ENCODE measurements around the gene MON1A.
A peak's percentile ranks its signal among the peaks of the same experiment; 100 is the strongest.

Gene MON1A

GRCh38 chr3:49876567-49876966 lies 53.0 kb downstream of the MON1A start:
- DNase-seq (ENCODE audit: low read depth in 1 of 2, low spot score in 1 of 2): no peak
- no peak overlapping the region for H3K4me3 ChIP-seq (replicated peaks; ENCODE audit: insufficient read depth, low read length)
- no peak for TF ChIP-seq REST (IDR thresholded peaks at IDR 0.05; ENCODE audit: insufficient replicate concordance, low read depth)
- TF ChIP-seq CTCF (IDR thresholded peaks at IDR 0.05; ENCODE audit: insufficient read depth, low read length): no peak
- no peak for TF ChIP-seq POLR2AphosphoS5 (IDR thresholded peaks at IDR 0.05; ENCODE audit: low read depth)
- TF ChIP-seq SPI1 (IDR thresholded peaks at IDR 0.05; ENCODE audit: borderline replicate concordance, low read depth): no peak
- no peak for TF ChIP-seq GABPA (IDR thresholded peaks at IDR 0.05; ENCODE audit: low read depth)
- no peaks in the 10 kb centered on the region for H3K27me3 ChIP-seq (ENCODE audit: insufficient read depth, poor library complexity, severe bottlenecking)
- H3K27ac ChIP-seq (replicated peaks): no peak overlapping the region

- no peak for DNase-seq (ENCODE audit: low read depth in 1 of 2, low spot score in 1 of 2)
- H3K27ac ChIP-seq (replicated peaks): no peak overlapping the region
- H3K4me3 ChIP-seq (replicated peaks; ENCODE audit: insufficient read depth, low read length): no peak overlapping the region
- peaks cover 11% of the 10 kb centered on the region for H3K27me3 ChIP-seq (ENCODE audit: insufficient read depth, poor library complexity, severe bottlenecking)
- TF ChIP-seq CTCF (IDR thresholded peaks at IDR 0.05; ENCODE audit: insufficient read depth, low read length): no peak
- TF ChIP-seq SPI1 (IDR thresholded peaks at IDR 0.05; ENCODE audit: borderline replicate concordance, low read depth): no peak
- TF ChIP-seq REST (IDR thresholded peaks at IDR 0.05; ENCODE audit: insufficient replicate concordance, low read depth): no peak
- TF ChIP-seq POLR2AphosphoS5 (IDR thresholded peaks at IDR 0.05; ENCODE audit: low read depth): no peak
- TF ChIP-seq GABPA (IDR thresholded peaks at IDR 0.05; ENCODE audit: low read depth): no peak
Measured at GRCh38 chr3:49873623-49874022, 56.0 kb downstream of the MON1A start.

- DNase-seq (ENCODE audit: low read depth in 1 of 2, low spot score in 1 of 2): peak; percentile 27 to 28
- H3K27ac ChIP-seq (replicated peaks): no peak overlapping the region
- H3K4me3 ChIP-seq (replicated peaks; ENCODE audit: insufficient read depth, low read length): no peak overlapping the region
- no peak for TF ChIP-seq CTCF (IDR thresholded peaks at IDR 0.05; ENCODE audit: insufficient read depth, low read length)
- no peak for TF ChIP-seq SPI1 (IDR thresholded peaks at IDR 0.05; ENCODE audit: borderline replicate concordance, low read depth)
- TF ChIP-seq POLR2AphosphoS5 (IDR thresholded peaks at IDR 0.05; ENCODE audit: low read depth): no peak
- no peak for TF ChIP-seq REST (IDR thresholded peaks at IDR 0.05; ENCODE audit: insufficient replicate concordance, low read depth)
- no peak for TF ChIP-seq GABPA (IDR thresholded peaks at IDR 0.05; ENCODE audit: low read depth)
- H3K27me3 ChIP-seq (ENCODE audit: insufficient read depth, poor library complexity, severe bottlenecking): peaks cover 13% of the 10 kb centered on the region
Measured at GRCh38 chr3:49872801-49873281, 56.8 kb downstream of the MON1A start.
